KMS-11 (cell line): ENCODE data around the gene POLA2.

Source experiments
- H2AFZ ChIP-seq: fragments of 200-600 bp; sonication (generic); 2 replicates; pipeline ENCODE4 v1.6.1; 2016; ENCODE audit warnings: antibody characterized with exemption, mixed run types, low read depth
- H3K27ac ChIP-seq: fragments of 200-600 bp; sonication (generic); 2 replicates; pipeline ENCODE4 v1.6.1; 2016; ENCODE audit warnings: mild to moderate bottlenecking, mixed run types
- H3K27me3 ChIP-seq: fragments of 200-600 bp; sonication (generic); 2 replicates; pipeline ENCODE4 v1.6.1; 2017; ENCODE audit warnings: mild to moderate bottlenecking, low read depth, mixed run types, moderate library complexity; ENCODE audit not compliant: insufficient read depth
- H3K36me3 ChIP-seq: fragments of 200-600 bp; sonication (generic); 2 replicates; pipeline ENCODE4 v1.6.1; 2017; ENCODE audit warnings: mild to moderate bottlenecking, mixed run types; ENCODE audit not compliant: insufficient read depth
- H3K4me1 ChIP-seq: fragments of 200-600 bp; sonication (generic); 2 replicates; pipeline ENCODE4 v1.6.1; 2016; ENCODE audit warnings: mild to moderate bottlenecking, low read depth, mixed run types; ENCODE audit not compliant: poor library complexity, severe bottlenecking
- H3K4me2 ChIP-seq: fragments of 200-600 bp; sonication (generic); 2 replicates; pipeline ENCODE4 v1.7.0; 2016; ENCODE audit warnings: mild to moderate bottlenecking, mixed run types
- H3K4me3 ChIP-seq: fragments of 200-600 bp; sonication (generic); IDR thresholded peaks from 2 replicates; pipeline ENCODE4 v1.6.1; 2017; ENCODE audit warnings: low read depth, low read length, mixed read lengths; ENCODE audit not compliant: insufficient read depth
- H3K79me2 ChIP-seq: fragments of 200-600 bp; sonication (generic); 2 replicates; pipeline ENCODE4 v1.6.1; 2016; ENCODE audit warnings: low read depth, mixed run types; ENCODE audit not compliant: insufficient read depth
- H3K9ac ChIP-seq: fragments of 200-600 bp; sonication (generic); 2 replicates; pipeline ENCODE4 v1.6.1; 2016; ENCODE audit warnings: mild to moderate bottlenecking, mixed run types
- H4K20me1 ChIP-seq: fragments of 200-600 bp; sonication (generic); 2 replicates; pipeline ENCODE4 v1.6.1; 2016; ENCODE audit warnings: mild to moderate bottlenecking, mixed run types; ENCODE audit not compliant: insufficient read depth
- CTCF ChIP-seq: fragments of 200-600 bp; sonication (generic); conservative IDR thresholded peaks from 2 replicates; pipeline ENCODE4 v1.6.1; 2017; ENCODE audit warnings: low read depth, mild to moderate bottlenecking, antibody characterized with exemption, low read length, moderate library complexity, mixed read lengths

POLA2 gene

DNA sequence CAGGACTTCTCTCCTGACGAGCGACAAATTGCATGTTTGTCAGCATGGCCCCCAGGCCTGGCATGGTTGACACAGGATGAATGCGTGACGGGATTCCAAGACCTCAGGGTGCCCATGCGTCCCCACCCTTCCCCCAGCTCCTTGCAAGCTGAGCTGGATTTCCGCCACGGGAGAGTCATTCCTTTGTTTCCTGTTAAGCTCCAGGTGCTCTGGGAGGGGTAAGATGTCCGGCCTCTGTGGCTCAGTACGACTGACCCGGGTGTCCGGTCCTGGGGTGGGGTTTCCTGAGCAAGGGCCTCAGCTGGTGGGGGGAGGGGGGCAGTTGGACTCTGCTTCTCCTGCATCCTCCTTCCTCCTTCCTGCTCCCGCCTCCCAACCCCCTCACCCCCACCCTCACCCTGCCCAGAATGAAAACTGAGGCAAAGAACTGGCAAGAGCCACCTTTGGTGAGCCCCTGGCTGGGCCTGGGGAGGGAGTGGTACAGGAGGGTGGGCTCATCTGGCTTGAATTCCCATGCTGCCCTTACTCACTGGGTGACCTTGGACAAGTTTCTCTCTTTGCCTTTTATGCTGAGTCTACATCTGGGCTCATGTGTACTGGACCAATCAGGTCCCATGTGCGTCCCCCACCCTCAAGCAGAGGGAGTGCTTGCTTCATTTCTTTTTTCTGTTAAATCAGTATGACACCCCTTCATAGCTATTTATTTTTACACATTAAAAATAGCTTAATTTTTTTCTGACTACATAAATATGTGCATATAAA lies 55.4 kb downstream of the POLA2 start:
- Histone ChIP-seq H2AFZ (no peak overlapping the region), H3K4me1 (peaks cover 13% of the 10 kb centered on the region), H4K20me1 (no peaks in the 10 kb centered on the region), H3K4me2 (no peak overlapping the region), H3K9ac (no peak overlapping the region), H3K79me2 (no peaks in the 10 kb centered on the region), H3K4me3 (no peak overlapping the region), H3K27me3 (peaks cover 4% of the 10 kb centered on the region; the same call in 1 of the 2 replicates), H3K36me3 (no peaks in the 10 kb centered on the region), H3K27ac (no peak overlapping the region)
- no peak for TF ChIP-seq CTCF

DNA sequence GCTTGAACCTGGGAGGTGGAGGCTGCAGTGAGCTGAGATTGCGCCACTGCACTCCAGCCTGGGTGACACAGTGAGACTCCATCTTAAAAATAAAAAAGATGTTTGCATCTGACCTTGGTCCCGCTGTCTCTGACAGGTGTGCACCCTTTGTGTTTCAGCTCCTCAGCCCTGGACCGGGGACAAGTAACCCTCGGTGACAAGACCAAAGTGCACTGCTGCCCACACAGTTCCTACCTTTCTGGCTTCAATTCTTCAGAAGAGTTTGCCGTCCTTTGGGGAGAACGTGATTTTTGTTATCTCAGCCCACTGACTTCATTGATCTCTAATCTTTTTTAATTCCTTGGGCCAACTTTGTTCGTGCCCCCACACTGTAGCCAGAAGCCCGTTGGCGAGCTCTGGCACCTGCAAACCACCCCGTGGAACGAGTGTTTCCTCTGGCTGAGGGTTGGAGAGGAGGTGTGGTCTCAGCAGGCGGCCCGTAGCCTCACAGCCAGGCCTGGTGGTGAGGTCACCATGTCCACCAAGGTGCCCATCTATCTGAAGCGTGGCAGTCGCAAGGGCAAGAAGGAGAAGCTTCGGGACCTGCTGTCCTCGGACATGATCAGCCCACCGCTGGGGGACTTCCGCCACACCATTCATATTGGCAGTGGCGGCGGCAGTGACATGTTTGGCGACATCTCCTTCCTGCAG lies 58.8 kb downstream of the POLA2 start:
- H3K4me2 ChIP-seq, result no peak overlapping the region
- no peak overlapping the region for H3K4me3 ChIP-seq
- H3K36me3 ChIP-seq, result no peaks in the 10 kb centered on the region
- H3K27ac ChIP-seq, result no peak overlapping the region
- no peak for TF ChIP-seq CTCF
- H3K9ac ChIP-seq, result no peak overlapping the region
- no peaks in the 10 kb centered on the region for H4K20me1 ChIP-seq
- no peaks in the 10 kb centered on the region for H3K27me3 ChIP-seq
- H2AFZ ChIP-seq, result no peak overlapping the region
- H3K79me2 ChIP-seq, result no peaks in the 10 kb centered on the region
- H3K4me1 ChIP-seq, result peaks cover 13% of the 10 kb centered on the region

DNA sequence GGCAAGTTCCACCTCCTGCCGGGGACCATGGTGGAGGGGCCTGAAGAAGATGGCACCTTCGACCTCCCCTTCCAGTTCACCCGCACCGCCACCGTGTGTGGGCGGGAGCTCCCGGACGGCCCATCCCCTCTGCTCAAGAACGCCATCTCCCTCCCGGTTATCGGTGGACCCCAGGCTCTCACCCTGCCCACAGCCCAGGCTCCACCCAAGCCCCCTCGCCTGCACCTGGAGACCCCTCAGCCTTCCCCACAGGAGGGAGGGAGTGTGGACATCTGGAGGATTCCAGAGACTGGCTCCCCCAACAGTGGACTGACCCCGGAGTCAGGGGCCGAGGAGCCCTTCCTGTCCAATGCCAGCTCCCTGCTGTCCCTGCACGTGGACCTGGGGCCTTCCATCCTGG lies 59.3 kb downstream of the POLA2 start:
- Histone ChIP-seq H2AFZ (no peak overlapping the region), H3K27me3 (no peaks in the 10 kb centered on the region), H3K4me3 (no peak overlapping the region), H3K4me2 (no peak overlapping the region), H3K27ac (no peak overlapping the region), H3K36me3 (no peaks in the 10 kb centered on the region), H4K20me1 (no peaks in the 10 kb centered on the region), H3K79me2 (no peaks in the 10 kb centered on the region), H3K4me1 (peaks cover 11% of the 10 kb centered on the region), H3K9ac (no peak overlapping the region)
- no peak for TF ChIP-seq CTCF

GRCh38 chr11:65321828-65322485 lies 60.2 kb downstream of the POLA2 start:
- no peaks in the 10 kb centered on the region for H4K20me1 ChIP-seq
- H3K9ac ChIP-seq, result no peak overlapping the region
- no peak for TF ChIP-seq CTCF

More at GRCh38 chr11:65321828-65322485, 60.2 kb downstream of the POLA2 start:
- Histone ChIP-seq H3K4me1 (peaks cover 6% of the 10 kb centered on the region), H3K4me2 (no peak overlapping the region), H3K36me3 (no peaks in the 10 kb centered on the region), H3K27ac (no peak overlapping the region), H3K4me3 (no peak overlapping the region), H2AFZ (no peak overlapping the region), H3K79me2 (no peaks in the 10 kb centered on the region), H3K27me3 (no peaks in the 10 kb centered on the region)
